ENCODE measurements around the gene ZNF621.
A peak's percentile ranks its signal among the peaks of the same experiment; 100 is the strongest.
"Not testable (repeated sequence)": the region's sequence is repeated elsewhere in the genome, so short reads cannot be mapped to it uniquely, and the experiment has no call there.

The ZNF621 gene

DNA sequence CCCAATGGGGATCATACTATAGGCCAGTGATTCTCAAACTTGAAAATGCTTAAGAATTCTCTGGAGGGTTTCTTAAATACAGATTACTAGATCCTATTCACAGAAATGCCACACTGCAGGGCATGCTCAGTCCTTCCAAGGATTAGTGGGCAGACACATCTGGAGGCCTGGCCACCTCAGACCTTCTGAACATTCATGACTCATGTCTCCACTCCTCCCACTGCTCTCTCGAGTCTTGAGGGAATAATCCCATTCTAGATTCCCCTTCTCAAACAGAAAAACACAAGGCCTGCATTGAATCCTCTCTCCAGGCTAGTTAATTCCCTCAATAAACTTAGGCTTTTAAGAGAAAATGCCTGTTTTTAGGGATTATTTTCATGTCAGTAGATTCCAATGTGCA lies 22.1 kb downstream of the ZNF621 start:
- no peak for DNase-seq

GRCh38 chr3:40550167-40550566 lies 25.4 kb downstream of the ZNF621 start:
- no peak for DNase-seq

GRCh38 chr3:40557575-40558161 lies 32.9 kb downstream of the ZNF621 start:
- no peak for DNase-seq

GRCh38 chr3:40562482-40562881 lies 37.7 kb downstream of the ZNF621 start:
- not testable (repeated sequence) for DNase-seq

DNA sequence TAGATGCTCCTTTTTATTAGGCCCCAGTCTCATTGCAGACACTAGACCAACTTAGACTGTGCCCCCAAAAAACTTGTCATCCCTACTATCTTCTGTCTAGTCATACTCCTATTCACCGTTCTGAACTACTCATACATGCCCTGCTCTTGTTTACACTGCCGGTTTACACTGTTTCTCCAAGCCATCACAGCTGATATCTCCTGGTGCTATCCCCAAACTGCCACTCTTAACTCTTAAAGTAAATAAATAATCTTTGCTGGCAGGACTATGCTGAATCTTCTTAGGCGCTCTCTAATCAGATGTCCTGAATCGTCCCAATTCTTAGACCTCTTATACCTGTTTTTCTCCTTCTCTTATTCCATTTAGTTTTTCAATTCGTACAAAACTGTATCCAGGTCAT lies 40.9 kb downstream of the ZNF621 start:
- not testable (repeated sequence) for DNase-seq

DNA sequence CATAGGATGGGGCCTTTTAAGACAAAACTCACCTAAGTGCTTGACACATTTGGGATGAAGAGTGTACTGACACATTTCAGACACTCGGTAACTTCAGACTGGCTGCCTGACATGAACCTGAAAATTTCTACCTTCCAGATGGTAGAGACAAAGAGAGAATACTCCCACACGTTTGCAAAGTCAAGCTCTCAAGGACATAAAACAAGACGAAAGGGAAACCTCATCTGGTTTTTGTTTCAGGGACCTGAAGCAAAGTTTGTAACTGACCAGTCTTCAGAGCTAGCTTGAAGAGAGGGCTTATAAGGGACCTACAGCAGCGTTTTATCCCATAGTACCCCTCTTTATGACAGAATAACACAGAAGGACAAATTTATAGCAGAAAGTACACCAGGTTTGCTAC lies 41.9 kb downstream of the ZNF621 start:
- no peak for DNase-seq

DNA sequence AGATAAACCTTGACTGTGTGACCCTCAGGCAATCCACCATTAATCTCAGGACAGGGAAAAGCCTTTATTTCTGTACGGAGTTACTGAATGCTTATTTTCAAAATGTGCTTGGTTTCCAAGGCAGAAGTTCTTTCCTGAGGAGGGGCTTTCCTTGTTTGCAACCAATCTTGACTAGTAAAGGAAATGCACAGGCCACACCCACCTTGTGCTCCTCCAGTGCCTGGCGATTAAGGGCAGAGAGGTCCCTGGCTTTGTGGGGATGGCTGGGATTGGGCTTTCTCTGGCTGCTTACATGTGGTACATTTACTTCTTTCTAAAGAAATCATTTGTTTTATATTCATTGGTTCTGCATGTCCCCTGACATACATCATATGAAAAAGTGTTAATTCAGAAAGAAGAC lies 47.8 kb downstream of the ZNF621 start:
- no peak for DNase-seq

- no peak for DNase-seq
These were observed 49.3 kb downstream of the ZNF621 start for GRCh38 chr3:40574050-40574449.

- DNase-seq: no peak
These were observed 49.9 kb downstream of the ZNF621 start for GRCh38 chr3:40574661-40575060.

GRCh38 chr3:40576396-40576795 lies 51.6 kb downstream of the ZNF621 start:
- DNase-seq: no peak

GRCh38 chr3:40580494-40581091 lies 55.8 kb downstream of the ZNF621 start:
- DNase-seq: peak; percentile 19

GRCh38 chr3:40581166-40581565 lies 56.4 kb downstream of the ZNF621 start:
- no peak for DNase-seq

DNA sequence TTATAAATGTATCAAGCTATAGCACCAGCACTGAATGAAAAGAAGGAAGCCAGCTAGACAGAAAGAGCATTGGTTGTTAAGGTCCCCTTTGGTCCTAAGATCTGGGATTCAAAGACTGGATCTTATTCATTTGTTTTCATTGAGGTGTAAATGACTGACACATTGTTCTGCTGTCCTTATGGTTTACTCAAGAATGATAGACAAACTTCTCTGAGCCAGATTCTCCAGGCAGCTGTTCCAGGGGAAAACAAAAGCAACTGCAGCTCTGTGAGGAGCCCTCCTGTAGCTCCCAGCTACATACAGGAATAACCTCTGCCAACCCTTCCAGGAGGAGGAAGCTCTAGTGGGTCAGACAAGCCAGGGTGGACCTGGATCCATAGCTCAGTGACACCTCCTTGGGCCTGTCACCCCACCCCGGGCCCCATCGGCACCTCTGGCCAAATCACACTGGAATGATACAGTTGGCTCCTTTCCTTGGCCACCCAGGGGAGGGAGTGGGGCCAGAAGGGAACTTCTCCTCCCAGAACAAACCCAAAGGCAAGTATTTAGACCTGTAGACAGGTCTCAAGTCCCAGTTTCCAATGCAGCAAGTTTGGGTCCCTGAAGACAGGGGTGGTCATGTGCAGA lies 57.8 kb downstream of the ZNF621 start:
- no peak for DNase-seq

DNA sequence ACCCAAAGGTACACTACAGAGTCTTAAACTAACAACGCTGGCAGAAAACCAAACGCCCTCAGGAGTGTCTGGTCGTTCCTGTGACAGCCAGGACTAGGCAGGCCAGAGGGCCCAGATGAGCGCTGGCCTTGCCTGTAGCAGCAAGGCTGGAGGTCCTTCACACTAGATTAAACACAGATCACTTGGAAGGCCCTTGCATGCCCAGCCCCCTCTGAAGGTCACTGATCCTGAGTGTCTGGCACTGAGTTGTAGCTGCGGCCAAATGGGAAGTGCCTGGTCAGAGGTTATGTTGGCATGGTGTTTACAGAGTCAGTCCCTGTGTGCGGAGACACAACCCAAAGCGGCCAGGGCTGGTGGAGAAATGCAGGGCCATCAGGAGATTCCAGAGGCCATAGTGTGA lies 58.9 kb downstream of the ZNF621 start:
- DNase-seq: no peak

DNA sequence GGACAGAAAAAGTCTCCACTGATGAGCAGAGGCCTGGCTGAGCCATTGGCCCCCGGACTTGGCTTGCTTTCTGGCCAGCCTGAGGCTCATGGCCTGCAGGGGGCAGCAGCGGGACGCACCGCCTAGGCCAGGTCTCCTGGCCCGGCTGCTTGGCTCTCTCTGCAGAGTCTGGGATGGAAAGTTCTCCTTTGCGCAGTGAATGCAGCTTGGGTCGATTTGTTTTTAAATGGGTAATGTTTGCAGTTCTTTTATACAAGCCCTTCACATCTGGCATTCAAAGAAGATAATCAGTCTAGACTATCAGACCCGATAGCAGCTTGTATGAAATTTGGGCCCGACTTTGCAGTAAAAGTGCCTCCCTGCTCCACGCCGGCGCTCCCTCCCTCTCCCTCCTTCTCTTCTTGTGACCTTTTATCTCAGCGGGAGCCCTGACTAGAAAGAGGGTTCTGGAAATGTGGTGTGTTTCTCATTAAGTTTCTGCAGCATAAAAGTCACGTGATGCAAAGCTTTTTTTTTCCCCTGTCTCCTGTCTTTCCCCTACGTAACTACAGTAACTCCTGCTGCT lies 59.9 kb downstream of the ZNF621 start:
- no peak for DNase-seq

GRCh38 chr3:40585381-40586016 lies 60.7 kb downstream of the ZNF621 start:
- peak; percentile 45 for DNase-seq

DNA sequence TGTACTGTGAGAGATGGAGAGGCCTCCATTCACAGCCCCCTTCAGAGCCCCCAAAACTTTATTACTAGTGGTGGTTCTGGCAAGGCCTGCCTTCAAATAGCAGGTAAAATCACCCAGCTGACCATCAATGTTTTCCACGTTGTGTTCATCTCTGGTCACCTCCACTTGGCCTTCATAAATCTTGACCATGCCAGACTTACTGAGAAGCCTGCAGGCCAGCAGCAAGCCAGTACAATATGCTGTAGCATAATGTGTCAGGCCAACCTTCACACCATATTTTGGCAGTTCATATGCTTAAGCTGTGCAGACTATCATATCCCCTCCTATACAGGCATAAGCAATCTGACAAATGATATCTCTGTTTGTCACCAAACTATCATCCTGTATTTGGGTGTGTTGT lies 62.1 kb downstream of the ZNF621 start:
- no peak for DNase-seq

DNA sequence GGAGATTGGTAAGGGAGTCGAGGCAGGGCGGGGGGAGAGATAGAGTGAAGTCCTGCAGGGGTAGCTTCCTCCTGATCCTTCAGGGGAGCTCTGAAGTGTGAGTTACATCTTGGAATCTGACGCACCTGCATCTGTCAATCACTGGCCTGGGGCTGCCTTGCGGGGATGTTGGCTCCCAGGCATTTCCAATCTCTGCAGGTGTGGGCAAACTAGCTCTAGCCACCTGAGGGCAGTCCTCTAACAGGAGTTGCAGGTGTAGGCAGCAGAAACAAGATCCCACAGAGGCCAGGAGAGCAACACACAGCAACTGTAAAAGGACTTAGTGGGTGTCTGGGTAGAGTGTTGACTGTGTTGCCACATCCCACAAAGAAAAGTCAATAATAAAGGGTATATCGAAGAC lies 63.6 kb downstream of the ZNF621 start:
- DNase-seq: no peak

Measured in NCI-H524 treated with DMSO at 0.1 percent for 48 hours (cell line).